Caco-2 (cell line): ENCODE data around the gene VWA5B1. TPM values are rescaled to one million over a fixed set of nuclear protein-coding genes. Genes with fewer than 3 reads are reported as not detected.

Experiments
- BruUV-seq: library from RNA; stranded (reverse); fragments of 400-500 nt; replicated peaks from 2 replicates; lab custom pipeline; 2021; lab: Mats Ljungman, UMichigan
- CTCF ChIA-PET: fragments of 300-600 bp; sonication (Branson Sonifier 250); formaldehyde crosslinking; loops from one replicate; lab custom pipeline; 2022; ENCODE audit warnings: antibody characterized with exemption; lab: Charles Lee
- POLR2A ChIA-PET: fragments of 300-600 bp; sonication (Branson Sonifier 250); formaldehyde crosslinking; loops from one replicate; lab custom pipeline; 2022; ENCODE audit warnings: antibody characterized with exemption; lab: Charles Lee
- DNase-seq, 2 experiments: peaks; one replicate each; pipeline versions ENCODE4 v3.0.0 to v3.0.0-alpha.2; 2020 to 2022
- H3K27me3 ChIP-seq: replicated peaks from 2 replicates; pipeline ENCODE4 v1.6.0; 2011; ENCODE audit warnings: low read length; ENCODE audit not compliant: control insufficient read depth, insufficient read depth
- H3K36me3 ChIP-seq: 2 replicates; pipeline ENCODE4 v1.5.1; 2011; ENCODE audit warnings: low read length; ENCODE audit not compliant: control insufficient read depth, insufficient read depth
- H3K4me1 ChIP-seq: fragments of 250-450 bp; sonication (Bioruptor Pico); 2 replicates; pipeline ENCODE4 v1.5.1; 2020; ENCODE audit warnings: mild to moderate bottlenecking
- H3K4me3 ChIP-seq: 2 replicates; pipeline ENCODE4 v1.5.1; 2011; ENCODE audit warnings: low read depth, mild to moderate bottlenecking, control low read depth, low read length
- H3K9me3 ChIP-seq: fragments of 250-450 bp; sonication (Bioruptor Pico); 2 replicates; pipeline ENCODE4 v1.5.1; 2020; ENCODE audit warnings: mild to moderate bottlenecking, moderate library complexity
- H3K27ac Mint-ChIP-seq: one replicate; pipeline ENCODE4 v1.8.0; 2022; ENCODE audit warnings: mixed read lengths; ENCODE audit not compliant: unreplicated experiment
- H3K27me3 Mint-ChIP-seq: one replicate; pipeline ENCODE4 v1.8.0; 2022; ENCODE audit warnings: mixed read lengths; ENCODE audit not compliant: insufficient read depth, unreplicated experiment
- H3K36me3 Mint-ChIP-seq: one replicate; pipeline ENCODE4 v1.8.0; 2022; ENCODE audit warnings: mild to moderate bottlenecking, mixed read lengths; ENCODE audit not compliant: insufficient read depth, unreplicated experiment
- H3K4me1 Mint-ChIP-seq: one replicate; pipeline ENCODE4 v1.8.0; 2022; ENCODE audit warnings: low read depth, mixed read lengths; ENCODE audit not compliant: unreplicated experiment
- H3K4me3 Mint-ChIP-seq: one replicate; pipeline ENCODE4 v1.8.0; 2022; ENCODE audit warnings: mild to moderate bottlenecking, moderate library complexity, mixed read lengths; ENCODE audit not compliant: unreplicated experiment
- H3K9me3 Mint-ChIP-seq: one replicate; pipeline ENCODE4 v1.8.0; 2022; ENCODE audit warnings: mixed read lengths; ENCODE audit not compliant: unreplicated experiment
- intact Hi-C: fragments of 100-400 bp; cut with micrococcal nuclease; formaldehyde crosslinking; loops from one replicate; pipeline ENCODE4 v1.10.0; 2022; ENCODE audit not compliant: unreplicated experiment
- total RNA-seq: library from RNA; stranded (reverse); gene quantifications from 2 replicates; pipeline ENCODE4 v1.2.3, GENCODE V29; 2022
- TF ChIP-seq, protein P1 (sequence below), 2 experiments: fragments of 200-600 bp in 1 of 2; IDR thresholded peaks; 1 replicate in 1 of 2; 2 replicates in 1 of 2; pipeline versions ENCODE4 v1.5.1 to v1.8.0; 2011 to 2022; ENCODE audit warnings: antibody characterized with exemption in 1 of 2, control low read depth in 1 of 2, inconsistent platforms in 1 of 2, low read depth in 1 of 2, low read length in 1 of 2, mild to moderate bottlenecking in 1 of 2, moderate library complexity in 1 of 2; ENCODE audit not compliant: insufficient read depth in 1 of 2, severe bottlenecking in 1 of 2, unreplicated experiment in 1 of 2

Gene VWA5B1
- total RNA-seq, 1 experiment from 2014 or later = not detected

DNA sequence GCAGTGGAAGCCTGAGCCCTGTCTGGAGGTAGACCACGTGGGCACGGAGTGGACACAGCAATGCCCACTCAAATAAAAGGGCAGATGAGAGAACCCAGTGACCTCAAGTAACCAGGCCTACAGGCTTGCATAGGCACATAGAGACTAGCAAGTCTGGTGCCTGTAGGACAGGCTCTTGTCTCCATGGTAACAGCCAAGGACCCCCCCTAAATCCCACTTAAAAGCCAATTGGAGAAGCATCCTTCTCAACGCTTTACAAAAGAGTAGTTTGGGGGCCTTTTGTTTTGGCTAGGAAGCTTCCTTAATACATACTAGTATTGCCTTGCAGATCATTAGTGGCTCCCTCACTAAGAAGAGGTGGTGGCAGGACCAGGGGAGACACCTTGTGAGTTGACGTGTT, 63.9 kb downstream of the VWA5B1 start:
- DNase-seq = no peak
- Mint-ChIP-seq H3K4me1 (no peaks in the 10 kb centered on the region), H3K27me3 (peaks cover 8% of the 10 kb centered on the region), H3K9me3 (no peaks in the 10 kb centered on the region), H3K36me3 (no peaks in the 10 kb centered on the region), H3K27ac (no peak overlapping the region), H3K4me3 (no peak overlapping the region)
- Histone ChIP-seq H3K4me1 (no peaks in the 10 kb centered on the region), H3K27me3 (no peaks in the 10 kb centered on the region), H3K9me3 (no peaks in the 10 kb centered on the region), H3K36me3 (no peaks in the 10 kb centered on the region), H3K4me3 (no peak overlapping the region)
- ChIA-PET CTCF (no interaction called here), POLR2A (no interaction called here)
- intact Hi-C loops = no loop called here
- TF ChIP-seq, protein P1, sequence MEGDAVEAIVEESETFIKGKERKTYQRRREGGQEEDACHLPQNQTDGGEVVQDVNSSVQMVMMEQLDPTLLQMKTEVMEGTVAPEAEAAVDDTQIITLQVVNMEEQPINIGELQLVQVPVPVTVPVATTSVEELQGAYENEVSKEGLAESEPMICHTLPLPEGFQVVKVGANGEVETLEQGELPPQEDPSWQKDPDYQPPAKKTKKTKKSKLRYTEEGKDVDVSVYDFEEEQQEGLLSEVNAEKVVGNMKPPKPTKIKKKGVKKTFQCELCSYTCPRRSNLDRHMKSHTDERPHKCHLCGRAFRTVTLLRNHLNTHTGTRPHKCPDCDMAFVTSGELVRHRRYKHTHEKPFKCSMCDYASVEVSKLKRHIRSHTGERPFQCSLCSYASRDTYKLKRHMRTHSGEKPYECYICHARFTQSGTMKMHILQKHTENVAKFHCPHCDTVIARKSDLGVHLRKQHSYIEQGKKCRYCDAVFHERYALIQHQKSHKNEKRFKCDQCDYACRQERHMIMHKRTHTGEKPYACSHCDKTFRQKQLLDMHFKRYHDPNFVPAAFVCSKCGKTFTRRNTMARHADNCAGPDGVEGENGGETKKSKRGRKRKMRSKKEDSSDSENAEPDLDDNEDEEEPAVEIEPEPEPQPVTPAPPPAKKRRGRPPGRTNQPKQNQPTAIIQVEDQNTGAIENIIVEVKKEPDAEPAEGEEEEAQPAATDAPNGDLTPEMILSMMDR (IDR thresholded peaks at IDR 0.05; ENCODE audit: insufficient read depth in 1 of 2, low read depth in 1 of 2, low read length in 1 of 2, severe bottlenecking in 1 of 2, unreplicated experiment in 1 of 2) = no peak
- BruUV-seq = no TSS peak

DNA sequence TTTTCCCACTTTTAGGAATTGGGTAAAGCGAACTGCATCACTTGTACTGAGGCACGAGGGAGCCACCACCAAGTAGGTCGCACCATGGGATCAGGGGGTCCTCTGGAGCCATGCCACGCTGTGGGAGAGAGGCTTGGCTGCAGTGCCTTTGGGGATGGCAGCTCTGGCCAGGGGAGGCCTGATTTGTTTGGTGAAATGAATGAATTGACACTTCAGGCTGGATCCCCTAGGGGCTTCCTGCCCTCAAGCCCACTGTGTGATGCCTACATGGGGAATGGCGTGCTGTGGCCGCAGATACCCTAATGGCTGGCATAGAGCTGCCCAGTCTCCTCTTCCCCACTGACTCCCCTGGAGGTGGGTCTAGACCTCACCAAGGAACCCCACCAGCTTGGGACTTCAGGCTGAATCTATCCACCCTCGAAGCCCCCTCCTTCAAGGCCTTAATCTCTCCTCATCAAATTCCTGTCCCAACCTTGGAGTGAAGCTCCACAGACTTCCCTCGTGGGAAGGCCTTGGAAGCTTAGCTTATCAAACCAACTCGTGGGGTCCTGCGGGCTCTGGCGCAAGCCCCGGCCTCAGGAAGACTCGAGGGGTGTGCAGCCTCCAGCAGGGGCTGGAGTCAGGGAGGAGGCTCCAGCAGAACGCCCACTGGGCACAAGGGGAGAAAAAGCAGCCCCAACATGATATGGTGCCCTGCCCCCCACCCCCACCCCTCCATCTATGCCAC, 64.6 kb downstream of the VWA5B1 start:
- H3K36me3 ChIP-seq = no peaks in the 10 kb centered on the region
- intact Hi-C loops = no loop called here
- H3K27me3 ChIP-seq = no peaks in the 10 kb centered on the region
- ChIA-PET POLR2A (no interaction called here), CTCF (no interaction called here)
- Mint-ChIP-seq H3K27me3 (peaks cover 8% of the 10 kb centered on the region), H3K4me1 (no peaks in the 10 kb centered on the region), H3K9me3 (no peaks in the 10 kb centered on the region), H3K27ac (no peak overlapping the region), H3K4me3 (no peak overlapping the region), H3K36me3 (no peaks in the 10 kb centered on the region)
- no peak overlapping the region for H3K4me3 ChIP-seq
- no peak for DNase-seq
- BruUV-seq = no TSS peak
- H3K4me1 ChIP-seq = no peaks in the 10 kb centered on the region
- no peaks in the 10 kb centered on the region for H3K9me3 ChIP-seq
- TF ChIP-seq, protein P1 (IDR thresholded peaks at IDR 0.05; ENCODE audit: insufficient read depth in 1 of 2, low read depth in 1 of 2, low read length in 1 of 2, severe bottlenecking in 1 of 2, unreplicated experiment in 1 of 2) = no peak

GRCh38 chr1:20355828-20356735, 65.4 kb downstream of the VWA5B1 start:
- intact Hi-C loops = no loop called here
- CTCF ChIA-PET = no interaction called here
- Mint-ChIP-seq H3K27me3 (peaks cover 8% of the 10 kb centered on the region), H3K27ac (no peak overlapping the region), H3K36me3 (no peaks in the 10 kb centered on the region), H3K9me3 (no peaks in the 10 kb centered on the region), H3K4me1 (no peaks in the 10 kb centered on the region), H3K4me3 (no peak overlapping the region)
- Histone ChIP-seq H3K9me3 (no peaks in the 10 kb centered on the region), H3K27me3 (no peaks in the 10 kb centered on the region), H3K4me3 (no peak overlapping the region), H3K4me1 (no peaks in the 10 kb centered on the region), H3K36me3 (no peaks in the 10 kb centered on the region)
- POLR2A ChIA-PET = no interaction called here
- no peak for DNase-seq
- BruUV-seq = no TSS peak
- TF ChIP-seq, protein P1 (IDR thresholded peaks at IDR 0.05; ENCODE audit: insufficient read depth in 1 of 2, low read depth in 1 of 2, low read length in 1 of 2, severe bottlenecking in 1 of 2, unreplicated experiment in 1 of 2) = no peak
